Mesendoderm (in vitro differentiated cells): ENCODE measurements around the gene CCDC137.
A peak's percentile ranks its signal among the peaks of the same experiment; 100 is the strongest.

ENCODE experiments used
- DNase-seq: peaks from one replicate; pipeline ENCODE4 v3.0.0; 2013
- H2AK5ac ChIP-seq: 2 replicates; pipeline ENCODE4 v1.6.1; 2013; ENCODE audit warnings: low read length, inconsistent platforms
- H2BK120ac ChIP-seq: 2 replicates; pipeline ENCODE4 v1.6.1; 2013; ENCODE audit warnings: low read depth, mild to moderate bottlenecking, low read length, moderate library complexity, mixed read lengths
- H2BK15ac ChIP-seq: replicated peaks from 2 replicates; pipeline ENCODE4 v1.6.1; 2013; ENCODE audit warnings: low read depth, mild to moderate bottlenecking, moderate library complexity
- H2BK5ac ChIP-seq: 2 replicates; pipeline ENCODE4 v1.6.1; 2013; ENCODE audit warnings: low read length, inconsistent platforms
- H3K18ac ChIP-seq: 2 replicates; pipeline ENCODE4 v1.6.1; 2013; ENCODE audit warnings: mild to moderate bottlenecking, low read length, mixed read lengths
- H3K23ac ChIP-seq: one replicate; pipeline ENCODE4 v1.6.1; 2013; ENCODE audit warnings: low read length
- H3K27ac ChIP-seq: 2 replicates; pipeline ENCODE4 v1.5.1; 2013; ENCODE audit warnings: low read depth, mild to moderate bottlenecking, inconsistent platforms, low read length, moderate library complexity
- H3K27me3 ChIP-seq: 2 replicates; pipeline ENCODE4 v1.6.1; 2013; ENCODE audit warnings: low read length, control low read depth, mild to moderate bottlenecking, inconsistent platforms; ENCODE audit not compliant: insufficient read depth, poor library complexity
- H3K36me3 ChIP-seq: 2 replicates; pipeline ENCODE4 v1.6.1; 2013; ENCODE audit warnings: low read length, inconsistent platforms; ENCODE audit not compliant: control insufficient read depth, insufficient read depth
- H3K4ac ChIP-seq: one replicate; pipeline ENCODE4 v1.6.1; 2013; ENCODE audit warnings: low read depth, mild to moderate bottlenecking, low read length, moderate library complexity
- H3K4me1 ChIP-seq: 2 replicates; pipeline ENCODE4 v1.6.1; 2013; ENCODE audit warnings: low read depth, low read length, inconsistent platforms; ENCODE audit not compliant: control insufficient read depth
- H3K4me2 ChIP-seq: 2 replicates; pipeline ENCODE4 v1.6.1; 2013; ENCODE audit warnings: low read length
- H3K4me3 ChIP-seq: 2 replicates; pipeline ENCODE4 v1.5.1; 2013; ENCODE audit warnings: mild to moderate bottlenecking, low read length
- H3K56ac ChIP-seq: one replicate; pipeline ENCODE4 v1.6.1; 2013; ENCODE audit warnings: low read length
- H3K79me1 ChIP-seq: 2 replicates; pipeline ENCODE4 v1.6.1; 2013; ENCODE audit warnings: low read length, inconsistent platforms
- H3K79me2 ChIP-seq: 2 replicates; pipeline ENCODE4 v1.6.1; 2013; ENCODE audit warnings: mild to moderate bottlenecking, low read length; ENCODE audit not compliant: control insufficient read depth, insufficient read depth
- H3K9ac ChIP-seq: 2 replicates; pipeline ENCODE4 v1.6.1; 2013; ENCODE audit warnings: low read length, inconsistent platforms
- H4K5ac ChIP-seq: one replicate; pipeline ENCODE4 v1.6.1; 2013; ENCODE audit warnings: low read length
- H4K8ac ChIP-seq: one replicate; pipeline ENCODE4 v1.6.1; 2013; ENCODE audit warnings: low read depth, mild to moderate bottlenecking, control low read depth, low read length, moderate library complexity
- WGBS: extraction: QIAGEN DNeasy Blood & Tissue Kit; methylation state at CpG from one replicate; pipeline ENCODE4 v1.1.7; 2013; ENCODE audit warnings: low lambda C conversion rate, missing lambda C conversion rate; ENCODE audit not compliant: insufficient coverage; ENCODE audit errors: extremely low coverage; 5-methylcytosine and 5-hydroxymethylcytosine counted together

CCDC137 gene

GRCh38 chr17:81631482-81631881 lies 35.1 kb upstream of the CCDC137 start:
- no CpG with 5 or more reads among the region's 7 CpGs for WGBS
- no peak overlapping the region for H2BK15ac ChIP-seq
- peaks cover 35% of the 10 kb centered on the region for H3K79me2 ChIP-seq
- H3K4me3 ChIP-seq: no peak overlapping the region
- peaks cover 5% of the 10 kb centered on the region for H3K79me1 ChIP-seq
- no peak overlapping the region for H3K4ac ChIP-seq
- no peak overlapping the region for H3K56ac ChIP-seq
- DNase-seq: peak; percentile 55
- no peak overlapping the region for H2BK5ac ChIP-seq
- no peak overlapping the region for H4K8ac ChIP-seq
- no peaks in the 10 kb centered on the region for H3K4me1 ChIP-seq
- H3K9ac ChIP-seq: no peak overlapping the region
- no peak overlapping the region for H3K27ac ChIP-seq
- no peak overlapping the region for H2BK120ac ChIP-seq
- H2AK5ac ChIP-seq: no peak overlapping the region
- H3K4me2 ChIP-seq: no peak overlapping the region
- no peak overlapping the region for H3K23ac ChIP-seq
- peaks cover 2% of the 10 kb centered on the region for H3K36me3 ChIP-seq
- no peak overlapping the region for H4K5ac ChIP-seq
- H3K18ac ChIP-seq: no peak overlapping the region
- no peaks in the 10 kb centered on the region for H3K27me3 ChIP-seq

GRCh38 chr17:81635431-81635830 lies 31.1 kb upstream of the CCDC137 start:
- Histone ChIP-seq H3K9ac (peak overlapping the region; percentile 84), H3K4me2 (no peak overlapping the region), H3K4me3 (no peak overlapping the region), H3K4me1 (no peaks in the 10 kb centered on the region), H3K27ac (no peak overlapping the region), H2BK5ac (no peak overlapping the region), H3K56ac (no peak overlapping the region), H4K5ac (no peak overlapping the region), H3K27me3 (no peaks in the 10 kb centered on the region), H2BK15ac (no peak overlapping the region), H3K79me2 (peaks cover 36% of the 10 kb centered on the region), H3K4ac (no peak overlapping the region), H3K79me1 (peaks cover 5% of the 10 kb centered on the region), H3K36me3 (no peaks in the 10 kb centered on the region), H3K18ac (no peak overlapping the region), H3K23ac (no peak overlapping the region), H2BK120ac (no peak overlapping the region), H4K8ac (no peak overlapping the region), H2AK5ac (no peak overlapping the region)
- no CpG with 5 or more reads among the region's 5 CpGs for WGBS
- DNase-seq: no peak

GRCh38 chr17:81635973-81636504 lies 30.5 kb upstream of the CCDC137 start:
- Histone ChIP-seq H4K8ac (no peak overlapping the region), H2AK5ac (no peak overlapping the region), H3K56ac (peak overlapping the region; percentile 87), H2BK120ac (no peak overlapping the region), H3K4me1 (no peaks in the 10 kb centered on the region), H2BK15ac (no peak overlapping the region), H3K4ac (peak overlapping the region; percentile 95), H3K18ac (peak overlapping the region; percentile 98), H3K4me3 (peak overlapping the region; percentile 90), H3K4me2 (peak overlapping the region; percentile 90), H2BK5ac (no peak overlapping the region), H3K79me1 (peaks cover 5% of the 10 kb centered on the region), H3K23ac (no peak overlapping the region), H3K9ac (peak overlapping the region; percentile 84), H3K27me3 (no peaks in the 10 kb centered on the region), H3K27ac (peak overlapping the region; percentile 79), H3K79me2 (peaks cover 36% of the 10 kb centered on the region), H4K5ac (no peak overlapping the region), H3K36me3 (no peaks in the 10 kb centered on the region)
- no CpG with 5 or more reads among the region's 18 CpGs for WGBS
- no peak for DNase-seq

GRCh38 chr17:81636505-81637288 lies 29.8 kb upstream of the CCDC137 start, which contains the start of the genes NPLOC4 and TSPAN10:
Gene NPLOC4, minus strand, starts transcription at chr17:81637112. Its CDS starts 182 bp downstream, at chr17:81636930.
Gene TSPAN10, plus strand, starts transcription at chr17:81637196. Its CDS starts 5,217 bp downstream, at chr17:81642413.
- Histone ChIP-seq H2BK5ac (peak within 1 kb of the TSS; percentile 50), H3K79me1 (peaks cover 3% of the 10 kb centered on the region), H3K27me3 (no peaks in the 10 kb centered on the region), H2BK120ac (no peak within 1 kb of the TSS), H3K23ac (no peak within 1 kb of the TSS), H3K79me2 (peaks cover 34% of the 10 kb centered on the region), H4K8ac (peak within 1 kb of the TSS; percentile 100), H3K18ac (peak within 1 kb of the TSS; percentile 98), H3K4me1 (no peaks in the 10 kb centered on the region), H3K36me3 (no peaks in the 10 kb centered on the region), H3K4me2 (peak within 1 kb of the TSS; percentile 93), H3K9ac (peak within 1 kb of the TSS; percentile 84), H4K5ac (no peak within 1 kb of the TSS), H3K56ac (peak within 1 kb of the TSS; percentile 87), H3K4me3 (peak within 1 kb of the TSS; percentile 90), H2BK15ac (no peak within 1 kb of the TSS), H2AK5ac (no peak within 1 kb of the TSS), H3K4ac (peak within 1 kb of the TSS; percentile 95), H3K27ac (peak within 1 kb of the TSS; percentile 79)
- DNase-seq: peak; percentile 87
- WGBS: no CpG with 5 or more reads among the region's 77 CpGs

GRCh38 chr17:81638683-81639082 lies 27.9 kb upstream of the CCDC137 start:
- H3K79me1 ChIP-seq: peaks cover 1% of the 10 kb centered on the region
- H3K4me3 ChIP-seq: no peak overlapping the region
- H2BK5ac ChIP-seq: no peak overlapping the region
- no peak overlapping the region for H3K56ac ChIP-seq
- no CpG with 5 or more reads among the region's 4 CpGs for WGBS
- H2BK120ac ChIP-seq: no peak overlapping the region
- no peak overlapping the region for H2BK15ac ChIP-seq
- peaks cover 27% of the 10 kb centered on the region for H3K79me2 ChIP-seq
- no peak overlapping the region for H4K5ac ChIP-seq
- H4K8ac ChIP-seq: no peak overlapping the region
- H3K4me1 ChIP-seq: no peaks in the 10 kb centered on the region
- no peak overlapping the region for H2AK5ac ChIP-seq
- H3K23ac ChIP-seq: no peak overlapping the region
- H3K27me3 ChIP-seq: no peaks in the 10 kb centered on the region
- H3K27ac ChIP-seq: no peak overlapping the region
- H3K18ac ChIP-seq: no peak overlapping the region
- H3K4ac ChIP-seq: no peak overlapping the region
- H3K9ac ChIP-seq: no peak overlapping the region
- no peak overlapping the region for H3K4me2 ChIP-seq
- DNase-seq: no peak
- H3K36me3 ChIP-seq: no peaks in the 10 kb centered on the region
